Parathyroid adenoma (tissue), 2 donors: ENCODE results near the gene FRMD4A.

ENCODE experiments used
- H2AFZ ChIP-seq: fragments of 300-600 bp; sonication (generic); one replicate; pipeline ENCODE4 v1.7.0; 2017; ENCODE audit warnings: antibody characterized with exemption, mild to moderate bottlenecking
- H3K27ac ChIP-seq: fragments of 300-600 bp; sonication (generic); one replicate; pipeline ENCODE4 v1.7.0; 2017
- H3K27me3 ChIP-seq: fragments of 300-600 bp; sonication (generic); one replicate; pipeline ENCODE4 v1.7.0; 2017; ENCODE audit warnings: low read length; ENCODE audit not compliant: control insufficient read depth, insufficient read depth
- H3K36me3 ChIP-seq: fragments of 300-600 bp; sonication (generic); one replicate; pipeline ENCODE4 v1.7.0; 2017; ENCODE audit warnings: low read length; ENCODE audit not compliant: control insufficient read depth, insufficient read depth
- H3K4me1 ChIP-seq: fragments of 300-600 bp; sonication (generic); one replicate; pipeline ENCODE4 v1.7.0; 2017; ENCODE audit warnings: control low read depth
- H3K4me2 ChIP-seq: fragments of 300-600 bp; sonication (generic); one replicate; pipeline ENCODE4 v1.7.0; 2017; ENCODE audit warnings: low read length
- H3K4me3 ChIP-seq: fragments of 300-600 bp; sonication (generic); one replicate; pipeline ENCODE4 v1.7.0; 2017; ENCODE audit warnings: low read depth, low read length
- H3K79me2 ChIP-seq: fragments of 300-600 bp; sonication (generic); one replicate; pipeline ENCODE4 v1.7.0; 2017; ENCODE audit warnings: control low read depth
- H3K9ac ChIP-seq: fragments of 300-600 bp; sonication (generic); one replicate; pipeline ENCODE4 v1.7.0; 2017; ENCODE audit warnings: mild to moderate bottlenecking
- H3K9me3 ChIP-seq: fragments of 300-600 bp; sonication (generic); one replicate; pipeline ENCODE4 v1.7.0; 2017; ENCODE audit warnings: low read length; ENCODE audit not compliant: control insufficient read depth
- CTCF ChIP-seq: fragments of 300-600 bp; sonication (generic); IDR thresholded peaks from one replicate; pipeline ENCODE4 v1.7.0; 2017; ENCODE audit warnings: antibody characterized with exemption, mild to moderate bottlenecking
- donor health status: primary hyperparathyroidism.

The FRMD4A gene

GRCh38 chr10:13698217-13698616, 632.5 kb downstream of the FRMD4A start:
- TF ChIP-seq CTCF, result no peak

GRCh38 chr10:13696071-13696470, 634.7 kb downstream of the FRMD4A start:
- no peaks in the 10 kb centered on the region for H3K4me1 ChIP-seq
- no peaks in the 10 kb centered on the region for H3K27me3 ChIP-seq
- no peak for TF ChIP-seq CTCF
- no peak overlapping the region for H2AFZ ChIP-seq
- H3K79me2 ChIP-seq, result no peaks in the 10 kb centered on the region
- H3K9ac ChIP-seq, result no peak overlapping the region
- no peak overlapping the region for H3K4me3 ChIP-seq
- H3K4me2 ChIP-seq, result no peak overlapping the region
- no peak overlapping the region for H3K27ac ChIP-seq
- no peaks in the 10 kb centered on the region for H3K9me3 ChIP-seq
- H3K36me3 ChIP-seq, result no peaks in the 10 kb centered on the region

More at GRCh38 chr10:13698217-13698616, 632.5 kb downstream of the FRMD4A start:
- no peak overlapping the region for H3K4me3 ChIP-seq
- no peak overlapping the region for H3K9ac ChIP-seq
- H3K27ac ChIP-seq, result no peak overlapping the region
- H3K4me1 ChIP-seq, result no peaks in the 10 kb centered on the region
- H3K4me2 ChIP-seq, result no peak overlapping the region
- no peaks in the 10 kb centered on the region for H3K27me3 ChIP-seq
- H2AFZ ChIP-seq, result no peak overlapping the region
- no peaks in the 10 kb centered on the region for H3K79me2 ChIP-seq
- no peaks in the 10 kb centered on the region for H3K9me3 ChIP-seq
- no peaks in the 10 kb centered on the region for H3K36me3 ChIP-seq

- Histone ChIP-seq H2AFZ (no peak overlapping the region), H3K27ac (no peak overlapping the region), H3K27me3 (no peaks in the 10 kb centered on the region), H3K4me1 (no peaks in the 10 kb centered on the region), H3K4me3 (no peak overlapping the region), H3K36me3 (no peaks in the 10 kb centered on the region), H3K9me3 (no peaks in the 10 kb centered on the region), H3K9ac (no peak overlapping the region), H3K4me2 (no peak overlapping the region), H3K79me2 (no peaks in the 10 kb centered on the region)
- no peak for TF ChIP-seq CTCF
Observed at GRCh38 chr10:13695588-13695987, 635.1 kb downstream of the FRMD4A start.

GRCh38 chr10:13693783-13694700, 636.7 kb downstream of the FRMD4A start:
- Histone ChIP-seq H3K27ac (no peak overlapping the region), H3K4me1 (no peaks in the 10 kb centered on the region), H3K9me3 (no peaks in the 10 kb centered on the region), H3K4me2 (no peak overlapping the region), H3K9ac (no peak overlapping the region), H3K36me3 (no peaks in the 10 kb centered on the region), H3K27me3 (no peaks in the 10 kb centered on the region), H3K79me2 (no peaks in the 10 kb centered on the region), H2AFZ (no peak overlapping the region), H3K4me3 (no peak overlapping the region)
- no peak for TF ChIP-seq CTCF
